HepG2 (cell line): Measurements from ENCODE around the gene OR10V1. TPM values are rescaled to one million over a fixed set of nuclear protein-coding genes. Genes with fewer than 3 reads are reported as not detected.
A peak's percentile ranks its signal among the peaks of the same experiment; 100 is the strongest.

Source experiments
- ARHGAP35 ChIP-seq: sonication (generic); formaldehyde crosslinking; IDR thresholded peaks from 2 replicates; pipeline ENCODE4 v1.9.0; 2022; ENCODE audit warnings: mild to moderate bottlenecking, inconsistent platforms, moderate library complexity, missing genetic modification reagents, borderline replicate concordance
- HMGA1 ChIP-seq: sonication (generic); formaldehyde crosslinking; conservative IDR thresholded peaks from 2 replicates; pipeline ENCODE4 v1.4.0; 2020; ENCODE audit warnings: missing genetic modification reagents
- KDM3A ChIP-seq: IDR thresholded peaks from 2 replicates; pipeline ENCODE4 v1.6.1; 2018; ENCODE audit warnings: low read depth, missing compliant biosample characterization
- NFYC ChIP-seq: IDR thresholded peaks from 2 replicates; pipeline ENCODE4 v1.6.1; 2016; ENCODE audit warnings: missing genetic modification reagents, missing compliant biosample characterization
- PCBP1 ChIP-seq: fragments of 200-400 bp; formaldehyde crosslinking; IDR thresholded peaks from 2 replicates; pipeline ENCODE4 v1.6.1; 2017; ENCODE audit warnings: mild to moderate bottlenecking, low read depth, low read length, borderline replicate concordance
- RAD21 ChIP-seq: fragments of 450-650 bp; formaldehyde crosslinking; IDR thresholded peaks from 2 replicates; pipeline ENCODE4 v1.5.0; 2020; ENCODE audit warnings: mild to moderate bottlenecking
- SALL1 ChIP-seq: sonication (generic); formaldehyde crosslinking; IDR thresholded peaks from 2 replicates; pipeline ENCODE4 v1.8.0; 2022; ENCODE audit warnings: mild to moderate bottlenecking, missing genetic modification reagents
- ZMAT5 ChIP-seq: sonication (generic); formaldehyde crosslinking; IDR thresholded peaks from 2 replicates; pipeline ENCODE4 v1.5.0; 2020; ENCODE audit warnings: mild to moderate bottlenecking, low read depth, missing genetic modification reagents, borderline replicate concordance
- ZNF142 ChIP-seq: sonication (generic); formaldehyde crosslinking; IDR thresholded peaks from 2 replicates; pipeline ENCODE4 v1.4.0; 2020; ENCODE audit warnings: missing genetic modification reagents
- ZNF614 ChIP-seq: IDR thresholded peaks from 2 replicates; pipeline ENCODE4 v1.6.1; 2018; ENCODE audit warnings: missing biosample characterization, missing genetic modification reagents, inconsistent platforms, borderline replicate concordance
- ZNF749 ChIP-seq: sonication (generic); formaldehyde crosslinking; IDR thresholded peaks from 2 replicates; pipeline ENCODE4 v1.8.0; 2022; ENCODE audit warnings: mild to moderate bottlenecking, missing genetic modification reagents, moderate library complexity, borderline replicate concordance
- polyA plus RNA-seq, 8 experiments: library from polyadenylated mRNA; depleted of rRNA in 3 of 8; stranded (reverse) in 7 of 8; unstranded in 1 of 8; fragments of >200 nt; fragmentation: Illumina TruSeq in 4 of 8; extraction: Trizol in 4 of 8; gene quantifications; 2 replicates each; pipeline versions ENCODE4 v1.2.1 to v1.2.3, GENCODE V29; 2011 to 2016; ENCODE audit warnings: low read depth in 4 of 8, missing spikeins in 1 of 8, mixed read lengths in 1 of 8; ENCODE audit not compliant: insufficient read depth in 1 of 8
- total RNA-seq, 5 experiments: library from RNA; depleted of rRNA; stranded (reverse); fragments of >200 nt; fragmentation: Illumina TruSeq; extraction: Trizol; gene quantifications; 2 replicates each; pipeline ENCODE4 v1.2.3, GENCODE V29; 2016; ENCODE audit warnings: low read depth in 1 of 5
- TF ChIP-seq, protein P1 (sequence below): sonication (generic); formaldehyde crosslinking; IDR thresholded peaks from 2 replicates; pipeline ENCODE4 v1.4.0; 2020; ENCODE audit warnings: mild to moderate bottlenecking, missing genetic modification reagents
- TF ChIP-seq, protein P2 (sequence below): conservative IDR thresholded peaks from 2 replicates; pipeline ENCODE4 v1.6.1; 2018; ENCODE audit warnings: missing genetic modification reagents
- TF ChIP-seq, protein P3 (sequence below): sonication (generic); formaldehyde crosslinking; IDR thresholded peaks from 2 replicates; pipeline ENCODE4 v1.9.0; 2021; ENCODE audit warnings: mild to moderate bottlenecking, missing genetic modification reagents

Gene OR10V1
- total and polyA plus RNA-seq, 2 of the 13 experiments (the other 11 are each of a cell fraction or from before 2014, with no cell fraction given): not detected

GRCh38 chr11:59755701-59756557 lies 42.3 kb upstream of the OR10V1 start (continued):
- TF ChIP-seq ZNF142 (CRISPR knock-in tag) (no peak), HMGA1 (CRISPR knock-in tag) (no peak), RAD21 (no peak), ZMAT5 (CRISPR knock-in tag) (no peak), PCBP1 (no peak), ARHGAP35 (no peak), ZNF749 (CRISPR knock-in tag) (no peak), SALL1 (peak; percentile 27; the same call in 1 of the 2 replicates), KDM3A (no peak), ZNF614 (CRISPR knock-in tag) (no peak), NFYC (CRISPR knock-in tag) (no peak)
- TF ChIP-seq, protein P1, sequence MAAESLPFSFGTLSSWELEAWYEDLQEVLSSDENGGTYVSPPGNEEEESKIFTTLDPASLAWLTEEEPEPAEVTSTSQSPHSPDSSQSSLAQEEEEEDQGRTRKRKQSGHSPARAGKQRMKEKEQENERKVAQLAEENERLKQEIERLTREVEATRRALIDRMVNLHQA (CRISPR knock-in tag): no peak
- TF ChIP-seq, protein P2, sequence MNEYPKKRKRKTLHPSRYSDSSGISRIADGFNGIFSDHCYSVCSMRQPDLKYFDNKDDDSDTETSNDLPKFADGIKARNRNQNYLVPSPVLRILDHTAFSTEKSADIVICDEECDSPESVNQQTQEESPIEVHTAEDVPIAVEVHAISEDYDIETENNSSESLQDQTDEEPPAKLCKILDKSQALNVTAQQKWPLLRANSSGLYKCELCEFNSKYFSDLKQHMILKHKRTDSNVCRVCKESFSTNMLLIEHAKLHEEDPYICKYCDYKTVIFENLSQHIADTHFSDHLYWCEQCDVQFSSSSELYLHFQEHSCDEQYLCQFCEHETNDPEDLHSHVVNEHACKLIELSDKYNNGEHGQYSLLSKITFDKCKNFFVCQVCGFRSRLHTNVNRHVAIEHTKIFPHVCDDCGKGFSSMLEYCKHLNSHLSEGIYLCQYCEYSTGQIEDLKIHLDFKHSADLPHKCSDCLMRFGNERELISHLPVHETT (CRISPR knock-in tag): no peak
- TF ChIP-seq, protein P3, sequence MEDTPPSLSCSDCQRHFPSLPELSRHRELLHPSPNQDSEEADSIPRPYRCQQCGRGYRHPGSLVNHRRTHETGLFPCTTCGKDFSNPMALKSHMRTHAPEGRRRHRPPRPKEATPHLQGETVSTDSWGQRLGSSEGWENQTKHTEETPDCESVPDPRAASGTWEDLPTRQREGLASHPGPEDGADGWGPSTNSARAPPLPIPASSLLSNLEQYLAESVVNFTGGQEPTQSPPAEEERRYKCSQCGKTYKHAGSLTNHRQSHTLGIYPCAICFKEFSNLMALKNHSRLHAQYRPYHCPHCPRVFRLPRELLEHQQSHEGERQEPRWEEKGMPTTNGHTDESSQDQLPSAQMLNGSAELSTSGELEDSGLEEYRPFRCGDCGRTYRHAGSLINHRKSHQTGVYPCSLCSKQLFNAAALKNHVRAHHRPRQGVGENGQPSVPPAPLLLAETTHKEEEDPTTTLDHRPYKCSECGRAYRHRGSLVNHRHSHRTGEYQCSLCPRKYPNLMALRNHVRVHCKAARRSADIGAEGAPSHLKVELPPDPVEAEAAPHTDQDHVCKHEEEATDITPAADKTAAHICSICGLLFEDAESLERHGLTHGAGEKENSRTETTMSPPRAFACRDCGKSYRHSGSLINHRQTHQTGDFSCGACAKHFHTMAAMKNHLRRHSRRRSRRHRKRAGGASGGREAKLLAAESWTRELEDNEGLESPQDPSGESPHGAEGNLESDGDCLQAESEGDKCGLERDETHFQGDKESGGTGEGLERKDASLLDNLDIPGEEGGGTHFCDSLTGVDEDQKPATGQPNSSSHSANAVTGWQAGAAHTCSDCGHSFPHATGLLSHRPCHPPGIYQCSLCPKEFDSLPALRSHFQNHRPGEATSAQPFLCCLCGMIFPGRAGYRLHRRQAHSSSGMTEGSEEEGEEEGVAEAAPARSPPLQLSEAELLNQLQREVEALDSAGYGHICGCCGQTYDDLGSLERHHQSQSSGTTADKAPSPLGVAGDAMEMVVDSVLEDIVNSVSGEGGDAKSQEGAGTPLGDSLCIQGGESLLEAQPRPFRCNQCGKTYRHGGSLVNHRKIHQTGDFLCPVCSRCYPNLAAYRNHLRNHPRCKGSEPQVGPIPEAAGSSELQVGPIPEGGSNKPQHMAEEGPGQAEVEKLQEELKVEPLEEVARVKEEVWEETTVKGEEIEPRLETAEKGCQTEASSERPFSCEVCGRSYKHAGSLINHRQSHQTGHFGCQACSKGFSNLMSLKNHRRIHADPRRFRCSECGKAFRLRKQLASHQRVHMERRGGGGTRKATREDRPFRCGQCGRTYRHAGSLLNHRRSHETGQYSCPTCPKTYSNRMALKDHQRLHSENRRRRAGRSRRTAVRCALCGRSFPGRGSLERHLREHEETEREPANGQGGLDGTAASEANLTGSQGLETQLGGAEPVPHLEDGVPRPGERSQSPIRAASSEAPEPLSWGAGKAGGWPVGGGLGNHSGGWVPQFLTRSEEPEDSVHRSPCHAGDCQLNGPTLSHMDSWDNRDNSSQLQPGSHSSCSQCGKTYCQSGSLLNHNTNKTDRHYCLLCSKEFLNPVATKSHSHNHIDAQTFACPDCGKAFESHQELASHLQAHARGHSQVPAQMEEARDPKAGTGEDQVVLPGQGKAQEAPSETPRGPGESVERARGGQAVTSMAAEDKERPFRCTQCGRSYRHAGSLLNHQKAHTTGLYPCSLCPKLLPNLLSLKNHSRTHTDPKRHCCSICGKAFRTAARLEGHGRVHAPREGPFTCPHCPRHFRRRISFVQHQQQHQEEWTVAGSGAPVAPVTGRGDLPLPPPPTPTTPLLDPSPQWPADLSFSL (CRISPR knock-in tag): no peak
